ENCODE data around the gene ZNF341. TPM values are rescaled to one million over a fixed set of nuclear protein-coding genes. Genes with fewer than 3 reads are reported as not detected.

ZNF341 gene
- total RNA-seq, 2 experiments from 2014 or later: 6.5 to 7.4 TPM

DNA sequence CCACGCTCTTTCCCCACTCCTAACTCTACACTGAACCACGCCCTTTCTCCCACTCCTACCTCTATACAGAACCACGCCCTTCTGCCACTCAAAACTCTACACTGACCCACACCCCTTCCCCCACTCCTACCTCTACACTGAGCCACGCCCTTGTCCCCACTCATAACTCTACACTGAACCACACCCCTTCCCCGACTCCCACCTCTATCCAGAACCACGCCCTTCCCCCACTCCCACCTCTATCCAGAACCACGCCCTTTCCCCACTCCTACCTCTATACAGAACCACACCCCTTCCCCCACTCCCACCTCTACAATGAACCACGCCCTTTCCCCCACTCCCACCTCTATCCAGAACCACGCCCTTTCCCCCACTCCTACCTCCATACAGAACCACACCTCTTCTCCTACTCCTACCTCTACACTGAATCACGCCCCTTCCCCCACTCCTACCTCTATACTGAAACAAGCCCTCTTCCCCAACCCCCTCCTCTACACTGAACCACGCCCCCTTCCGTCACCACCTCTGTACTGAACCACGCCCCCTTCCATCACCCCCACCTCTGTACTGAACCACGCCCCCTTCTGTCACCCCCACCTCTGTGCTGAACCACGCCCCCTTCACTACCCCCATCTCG is 21.8 kb upstream of the ZNF341 start:
- H3K4me1 Mint-ChIP-seq: peaks cover 10% of the 10 kb centered on the region
- peak; percentile 36 for ATAC-seq
- no peaks in the 10 kb centered on the region for H3K27me3 Mint-ChIP-seq
- peak overlapping the region; percentile 36 for H3K27ac Mint-ChIP-seq
- CTCF ChIA-PET: no interaction called here
- peaks cover 26% of the 10 kb centered on the region for H3K36me3 Mint-ChIP-seq
- no peak overlapping the region for H3K4me3 Mint-ChIP-seq
- DNase-seq: no peak
- no peaks in the 10 kb centered on the region for H3K9me3 Mint-ChIP-seq (ENCODE audit: low read depth)

DNA sequence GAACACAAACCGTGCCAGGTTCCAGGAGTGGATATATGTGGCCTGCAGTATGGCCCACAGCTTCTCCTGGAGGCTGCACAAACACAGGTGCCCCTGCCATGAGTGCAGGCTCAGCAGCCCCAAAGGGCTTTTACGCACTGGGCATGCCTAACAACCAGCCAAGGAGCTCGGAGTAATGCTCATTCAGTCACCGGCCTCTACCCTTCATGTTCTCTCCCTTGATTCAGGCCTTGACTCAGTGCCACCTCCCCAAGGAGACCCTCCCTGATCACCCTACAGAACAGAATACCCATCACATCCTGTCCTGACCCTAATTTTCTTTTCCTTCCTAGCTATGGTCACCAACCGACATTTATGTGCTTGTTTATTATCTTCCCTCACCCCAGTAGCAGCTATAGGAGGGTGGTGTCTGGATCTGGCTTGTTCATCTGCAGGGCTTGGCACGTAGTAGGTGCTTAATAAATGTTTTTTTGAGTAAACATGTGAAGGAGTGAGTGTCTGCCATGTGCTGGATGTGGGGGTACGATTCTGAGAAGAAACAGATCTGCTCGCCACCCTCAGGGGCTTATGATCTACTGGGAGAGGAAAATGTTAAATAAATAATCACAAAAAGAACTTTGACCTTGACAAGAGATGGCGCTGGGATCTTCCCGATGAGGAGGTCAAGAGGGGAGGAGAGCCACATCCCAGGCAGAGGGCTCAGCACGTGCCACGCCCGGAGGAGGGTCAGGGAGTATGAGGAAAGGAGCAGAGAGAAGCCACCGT is 20.9 kb upstream of the ZNF341 start:
- H3K27ac Mint-ChIP-seq: peak overlapping the region; percentile 33
- CTCF ChIA-PET: no interaction called here
- no peak overlapping the region for H3K4me3 Mint-ChIP-seq
- H3K9me3 Mint-ChIP-seq (ENCODE audit: low read depth): no peaks in the 10 kb centered on the region
- peaks cover 10% of the 10 kb centered on the region for H3K4me1 Mint-ChIP-seq
- peaks cover 26% of the 10 kb centered on the region for H3K36me3 Mint-ChIP-seq
- ATAC-seq: no peak
- H3K27me3 Mint-ChIP-seq: no peaks in the 10 kb centered on the region
- DNase-seq: no peak

GRCh38 chr20:33711446-33711738 is 20.4 kb upstream of the ZNF341 start:
- Mint-ChIP-seq H3K4me1 (peaks cover 10% of the 10 kb centered on the region), H3K36me3 (peaks cover 27% of the 10 kb centered on the region), H3K9me3 (ENCODE audit: low read depth) (no peaks in the 10 kb centered on the region), H3K4me3 (no peak overlapping the region), H3K27ac (peak overlapping the region; percentile 33), H3K27me3 (no peaks in the 10 kb centered on the region)
- CTCF ChIA-PET: no interaction called here
- no peak for ATAC-seq
- DNase-seq: no peak

DNA sequence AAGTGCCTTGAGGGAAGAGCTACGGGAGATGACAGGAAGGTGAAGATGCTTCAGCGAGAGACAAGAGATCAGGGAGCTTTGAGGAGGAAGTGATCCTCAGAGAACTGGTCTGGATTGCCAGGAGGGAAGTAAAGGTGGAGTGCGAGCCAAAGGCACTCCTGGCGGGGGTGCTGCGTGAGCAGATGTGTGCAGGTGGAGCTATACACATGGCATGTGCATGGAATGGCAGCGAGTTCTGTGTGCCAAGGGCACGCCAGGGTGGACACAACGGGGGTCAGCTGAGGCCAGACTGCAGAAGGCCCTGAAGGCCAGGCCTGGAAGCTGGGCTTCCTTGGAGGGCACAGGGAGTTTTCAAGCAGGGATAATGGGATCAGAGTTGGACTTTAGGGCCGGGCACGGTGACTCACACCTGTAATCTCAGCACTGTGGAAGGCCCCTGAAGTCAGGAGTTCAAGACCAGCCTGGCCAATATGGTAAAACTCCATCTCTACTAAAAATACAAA is 17.9 kb upstream of the ZNF341 start:
- Mint-ChIP-seq H3K36me3 (peaks cover 21% of the 10 kb centered on the region), H3K9me3 (ENCODE audit: low read depth) (no peaks in the 10 kb centered on the region), H3K4me3 (no peak overlapping the region), H3K27me3 (no peaks in the 10 kb centered on the region), H3K27ac (no peak overlapping the region), H3K4me1 (peaks cover 20% of the 10 kb centered on the region)
- ATAC-seq (no peak), DNase-seq (no peak)
- CTCF ChIA-PET: no interaction called here

DNA sequence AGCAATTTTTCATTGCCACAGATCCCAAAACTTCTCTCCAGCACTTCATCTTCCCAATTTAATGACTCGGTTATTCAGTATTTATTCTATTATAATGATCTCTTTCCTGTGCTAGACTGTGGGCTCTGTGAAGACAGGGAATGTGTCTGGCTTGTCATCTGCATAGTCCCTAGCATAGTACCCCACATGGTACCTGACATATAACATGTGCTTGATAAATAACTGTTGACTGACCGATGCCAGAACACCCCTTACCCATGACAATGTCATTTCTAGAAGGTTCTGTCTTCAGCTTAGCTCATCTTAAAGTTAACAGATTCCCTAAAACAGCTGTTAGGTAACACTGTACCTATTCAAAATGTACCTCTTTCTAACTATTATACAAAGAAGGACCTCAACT is 15.3 kb upstream of the ZNF341 start:
- Mint-ChIP-seq H3K36me3 (peaks cover 15% of the 10 kb centered on the region), H3K27ac (no peak overlapping the region), H3K4me1 (peaks cover 26% of the 10 kb centered on the region), H3K4me3 (no peak overlapping the region), H3K27me3 (no peaks in the 10 kb centered on the region), H3K9me3 (ENCODE audit: low read depth) (no peaks in the 10 kb centered on the region)
- DNase-seq (no peak), ATAC-seq (no peak)
- CTCF ChIA-PET: no interaction called here

DNA sequence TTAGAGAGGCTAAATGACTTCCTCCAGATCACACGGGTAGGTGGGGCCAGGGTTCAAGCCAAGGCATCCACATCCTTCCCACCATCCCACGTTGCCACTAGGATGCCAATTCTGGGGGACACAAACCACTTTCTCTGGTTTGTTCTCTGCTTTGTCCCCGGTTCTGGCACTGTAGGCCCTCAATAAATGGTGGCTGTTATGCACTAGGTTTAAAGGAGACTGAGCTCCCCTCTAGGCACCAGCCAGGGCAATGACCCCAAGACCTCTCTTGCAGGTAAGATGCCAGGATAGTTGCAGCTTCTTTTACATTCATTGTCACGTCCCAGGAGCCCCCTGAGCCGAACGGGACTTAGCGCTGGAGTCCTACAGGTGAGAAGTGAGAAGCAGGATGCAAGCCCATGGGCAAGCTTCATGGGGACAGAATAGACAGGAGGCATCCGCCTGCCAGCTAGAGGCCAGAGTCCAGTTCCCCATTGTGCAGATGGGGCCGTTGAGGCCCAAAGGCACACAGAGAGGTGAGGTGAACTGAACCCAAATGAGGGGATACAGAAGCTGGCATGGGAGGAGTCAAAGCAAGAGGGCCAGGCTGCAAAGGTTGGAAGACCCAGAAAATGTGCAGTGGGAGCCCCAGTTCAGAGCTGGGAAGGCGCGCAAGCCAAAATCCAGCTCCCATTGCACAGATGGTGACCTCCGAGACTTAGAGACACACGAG is 12.4 kb upstream of the ZNF341 start:
- Mint-ChIP-seq H3K9me3 (ENCODE audit: low read depth) (no peaks in the 10 kb centered on the region), H3K27me3 (no peaks in the 10 kb centered on the region), H3K4me1 (peaks cover 26% of the 10 kb centered on the region), H3K4me3 (peak overlapping the region; percentile 86), H3K27ac (peak overlapping the region; percentile 81), H3K36me3 (peaks cover 3% of the 10 kb centered on the region)
- CTCF ChIA-PET: interaction anchor here (0.5 to 3.3 kb wide), 10 partner anchors 13 to 262 kb away, joined by 3 to 15 read pairs (median 4); partner anchors contain the start of genes CBFA2T2 and E2F1
- DNase-seq (no peak), ATAC-seq (no peak)

DNA sequence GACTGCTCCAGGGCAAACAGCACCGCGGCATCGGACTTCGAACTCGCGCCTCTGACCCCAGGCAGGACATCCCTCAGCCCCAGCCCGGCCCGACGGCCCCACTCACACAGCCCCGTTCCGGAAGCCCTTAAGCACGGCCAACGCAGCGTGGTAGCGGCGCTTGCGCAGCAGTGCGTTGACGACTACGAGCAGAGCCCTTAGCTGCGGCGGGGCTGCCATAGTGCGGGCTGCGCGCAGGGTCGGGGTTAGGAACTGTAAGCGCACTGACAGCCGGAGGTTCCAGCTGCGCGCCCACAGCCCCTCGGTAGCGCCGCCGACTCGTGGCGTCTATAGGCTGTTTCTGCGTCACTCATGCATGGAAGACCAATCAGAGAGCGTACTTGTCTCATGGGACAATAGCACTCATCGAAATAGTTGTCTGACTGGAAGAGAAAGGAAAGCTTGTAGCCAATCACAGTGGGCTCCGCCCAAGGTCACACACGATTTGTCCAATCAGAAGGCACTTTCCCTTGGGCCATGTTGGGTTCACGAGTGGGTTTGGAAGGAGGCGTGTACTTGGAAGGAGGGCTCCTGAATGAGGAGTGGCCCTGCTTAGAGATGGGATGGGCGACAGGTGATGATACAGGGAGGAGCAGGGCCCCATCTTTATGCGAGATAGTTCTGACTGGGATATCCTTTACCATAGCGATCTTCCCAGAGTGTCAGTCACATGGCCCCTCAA is 11.6 kb upstream of the ZNF341 start, which contains the start of gene PXMP4:
TSS of gene PXMP4 (minus strand) at position 322 of the 721 bp plus-strand sequence. CDS start at position 219, 103 bp downstream.
- no peaks in the 10 kb centered on the region for H3K9me3 Mint-ChIP-seq (ENCODE audit: low read depth)
- DNase-seq (peak; percentile 95), ATAC-seq (peak; percentile 99)
- CTCF ChIA-PET: interaction anchor here (1.0 to 3.3 kb wide), 9 partner anchors 13 to 263 kb away, joined by 3 to 15 read pairs (median 5); partner anchors contain the start of genes CBFA2T2 and E2F1
- peaks cover 26% of the 10 kb centered on the region for H3K4me1 Mint-ChIP-seq
- no peaks in the 10 kb centered on the region for H3K27me3 Mint-ChIP-seq
- peak within 1 kb of the TSS; percentile 81 for H3K27ac Mint-ChIP-seq
- H3K4me3 Mint-ChIP-seq: peak within 1 kb of the TSS; percentile 86
- H3K36me3 Mint-ChIP-seq: peaks cover 3% of the 10 kb centered on the region

DNA sequence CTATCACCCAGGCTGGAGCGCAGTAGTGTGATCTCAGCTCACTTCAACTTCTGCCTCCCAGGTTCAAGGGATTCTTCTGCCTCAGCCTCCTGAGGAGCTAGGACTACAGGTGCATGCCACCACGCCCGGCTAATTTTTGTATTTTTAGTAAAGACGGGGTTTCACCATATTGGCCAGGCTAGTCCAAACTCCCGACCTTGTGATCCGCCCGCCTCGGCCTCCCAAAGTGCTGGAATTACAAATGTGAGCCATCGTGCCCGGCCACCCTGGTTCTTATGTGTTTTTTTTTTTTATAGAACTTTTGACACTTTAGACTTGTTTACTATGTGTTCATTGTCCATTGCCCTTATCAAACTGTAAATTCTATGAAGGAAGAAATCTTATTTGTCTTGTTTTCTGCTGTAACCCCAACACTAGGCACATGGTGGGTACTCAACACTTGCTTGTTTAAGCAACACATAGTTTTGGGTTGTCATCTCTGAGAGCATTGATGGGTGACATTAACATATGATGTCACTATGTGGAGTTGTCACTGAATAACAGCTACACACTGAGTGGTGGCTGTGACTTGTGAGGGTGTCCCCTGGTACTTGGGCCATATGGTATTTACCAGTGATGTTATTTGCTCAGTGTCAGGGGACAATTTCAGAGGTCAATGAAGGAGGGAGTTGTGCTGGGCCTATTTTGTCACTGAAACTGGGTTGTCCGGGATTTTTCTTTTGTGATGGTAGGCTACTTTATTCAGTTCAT is 10.2 kb upstream of the ZNF341 start:
- Mint-ChIP-seq H3K4me1 (peaks cover 26% of the 10 kb centered on the region), H3K4me3 (no peak overlapping the region), H3K27ac (no peak overlapping the region), H3K36me3 (peaks cover 2% of the 10 kb centered on the region), H3K27me3 (no peaks in the 10 kb centered on the region), H3K9me3 (ENCODE audit: low read depth) (no peaks in the 10 kb centered on the region)
- CTCF ChIA-PET: interaction anchor here (3.3 kb wide), 1 partner anchor 54 kb away, joined by 15 read pairs; no protein-coding TSS in a partner anchor
- DNase-seq (no peak), ATAC-seq (no peak)

DNA sequence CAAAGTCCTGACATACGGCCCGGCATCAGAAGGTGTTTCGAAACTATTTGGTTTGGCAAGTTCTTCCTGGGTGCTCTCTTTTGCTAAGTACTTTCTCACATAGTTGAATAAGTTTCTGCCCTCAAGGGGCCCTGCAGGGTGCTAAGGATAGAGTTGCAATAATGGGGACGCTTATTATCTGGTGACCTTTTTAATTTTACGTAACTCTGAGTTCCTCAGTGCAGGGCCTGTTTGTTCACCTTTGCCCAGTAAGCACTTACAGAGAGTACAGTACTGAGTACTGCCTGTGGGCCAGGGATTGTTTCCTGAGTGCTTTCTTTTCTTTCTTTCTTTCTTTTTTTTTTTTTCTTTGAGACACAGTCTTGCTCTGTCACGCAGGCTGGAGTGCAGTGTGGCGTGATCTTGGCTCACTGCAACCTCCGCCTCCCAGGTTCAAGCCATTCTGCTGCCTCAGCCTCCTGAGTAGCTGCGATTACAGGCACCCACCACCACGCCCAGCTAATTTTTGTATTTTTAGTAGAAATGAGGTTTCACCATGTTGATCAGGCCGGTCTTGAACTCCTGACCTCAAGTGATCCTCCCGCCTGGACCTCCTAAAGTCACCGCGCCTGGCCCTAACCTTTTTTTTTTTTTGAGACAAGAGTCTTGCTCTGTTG is 7.2 kb upstream of the ZNF341 start:
- DNase-seq: no peak
- Mint-ChIP-seq H3K27ac (no peak overlapping the region), H3K27me3 (no peaks in the 10 kb centered on the region), H3K4me1 (peaks cover 9% of the 10 kb centered on the region), H3K4me3 (no peak overlapping the region), H3K9me3 (ENCODE audit: low read depth) (no peaks in the 10 kb centered on the region), H3K36me3 (peaks cover 2% of the 10 kb centered on the region)
- no peak for ATAC-seq
- CTCF ChIA-PET: interaction anchor here (0.6 kb wide), 1 partner anchor 39 kb away, joined by 3 read pairs; no protein-coding TSS in a partner anchor

- CTCF ChIA-PET: interaction anchor here (0.5 kb wide), 1 partner anchor 10 kb away, joined by 3 read pairs; no protein-coding TSS in a partner anchor
- Mint-ChIP-seq H3K27me3 (no peaks in the 10 kb centered on the region), H3K27ac (no peak overlapping the region)
Measured at GRCh38 chr20:33725607-33726264, 6.1 kb upstream of the ZNF341 start.

DNA sequence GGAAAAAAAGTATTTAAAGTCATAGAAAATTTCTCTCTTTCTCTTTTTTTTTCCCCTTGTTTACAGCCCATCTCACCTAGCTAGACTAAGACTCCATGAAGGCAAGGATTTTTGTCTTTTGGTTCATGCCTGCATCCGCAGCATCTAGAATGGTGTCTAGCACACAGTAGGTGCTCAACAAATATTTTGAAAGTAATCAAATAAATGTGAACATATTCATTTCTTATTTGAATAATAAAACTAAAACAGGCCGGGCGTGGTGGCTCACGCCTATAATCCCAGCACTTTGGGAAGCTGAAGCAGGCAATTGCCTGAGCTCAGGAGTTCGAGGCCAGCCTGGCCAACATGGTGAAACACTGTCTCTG is 4.7 kb upstream of the ZNF341 start:
- no peak overlapping the region for H3K4me3 Mint-ChIP-seq
- no peaks in the 10 kb centered on the region for H3K9me3 Mint-ChIP-seq (ENCODE audit: low read depth)
- DNase-seq: no peak
- no peaks in the 10 kb centered on the region for H3K27me3 Mint-ChIP-seq
- CTCF ChIA-PET: interaction anchor here (0.7 kb wide), 1 partner anchor 59 kb away, joined by 3 read pairs; no protein-coding TSS in a partner anchor
- ATAC-seq: no peak
- H3K4me1 Mint-ChIP-seq: peaks cover 9% of the 10 kb centered on the region
- no peaks in the 10 kb centered on the region for H3K36me3 Mint-ChIP-seq
- H3K27ac Mint-ChIP-seq: no peak overlapping the region

More at GRCh38 chr20:33725607-33726264, 6.1 kb upstream of the ZNF341 start:
- no peaks in the 10 kb centered on the region for H3K36me3 Mint-ChIP-seq
- ATAC-seq (no peak), DNase-seq (no peak)
- H3K4me3 Mint-ChIP-seq: no peak overlapping the region
- no peaks in the 10 kb centered on the region for H3K9me3 Mint-ChIP-seq (ENCODE audit: low read depth)
- H3K4me1 Mint-ChIP-seq: peaks cover 3% of the 10 kb centered on the region

- ATAC-seq (no peak), DNase-seq (no peak)
- H3K4me3 Mint-ChIP-seq: no peak overlapping the region
- no peaks in the 10 kb centered on the region for H3K27me3 Mint-ChIP-seq
- peaks cover 13% of the 10 kb centered on the region for H3K4me1 Mint-ChIP-seq
- H3K36me3 Mint-ChIP-seq: no peaks in the 10 kb centered on the region
- H3K27ac Mint-ChIP-seq: no peak overlapping the region
- CTCF ChIA-PET: no interaction called here
- H3K9me3 Mint-ChIP-seq (ENCODE audit: low read depth): no peaks in the 10 kb centered on the region
Measured at GRCh38 chr20:33727806-33728205, 4.0 kb upstream of the ZNF341 start.
